ENCODE data around the gene MYBPH.
A peak's percentile ranks its signal among the peaks of the same experiment; 100 is the strongest.

The MYBPH gene

GRCh38 chr1:203180611-203181330 lies 5.1 kb upstream of the MYBPH start:
- FAIRE-seq: no peak

GRCh38 chr1:203179667-203180005 lies 4.0 kb upstream of the MYBPH start:
- FAIRE-seq: no peak

More at GRCh38 chr1:203180611-203181330, 5.1 kb upstream of the MYBPH start:
- DNase-seq (ENCODE audit: insufficient read length, low spot score): no peak

GRCh38 chr1:203178821-203179666 lies 3.4 kb upstream of the MYBPH start:
- FAIRE-seq (no peak), DNase-seq (ENCODE audit: insufficient read length, low spot score) (no peak)

More at GRCh38 chr1:203179667-203180005, 4.0 kb upstream of the MYBPH start:
- no peak for DNase-seq (ENCODE audit: insufficient read length, low spot score)

- DNase-seq (ENCODE audit: insufficient read length, low spot score): no peak
Measured at GRCh38 chr1:203178083-203178482, 2.5 kb upstream of the MYBPH start.

GRCh38 chr1:203177470-203178039 lies 1.9 kb upstream of the MYBPH start:
- FAIRE-seq (no peak), DNase-seq (ENCODE audit: insufficient read length, low spot score) (no peak)

More at GRCh38 chr1:203178083-203178482, 2.5 kb upstream of the MYBPH start:
- FAIRE-seq: no peak

GRCh38 chr1:203177036-203177405 lies 1.4 kb upstream of the MYBPH start:
- FAIRE-seq (no peak), DNase-seq (ENCODE audit: insufficient read length, low spot score) (no peak)

GRCh38 chr1:203176273-203177035 lies 828 bp upstream of the MYBPH start:
- DNase-seq (ENCODE audit: insufficient read length, low spot score) (no peak), FAIRE-seq (no peak)

- FAIRE-seq (no peak), DNase-seq (ENCODE audit: insufficient read length, low spot score) (no peak)
Measured at GRCh38 chr1:203175827-203176241, 208 bp upstream of the MYBPH start.

GRCh38 chr1:203174324-203174985 lies 1.2 kb downstream of the MYBPH start:
- no peak for DNase-seq (ENCODE audit: insufficient read length, low spot score)
- FAIRE-seq: no peak

GRCh38 chr1:203173566-203173965 lies 2.1 kb downstream of the MYBPH start:
- FAIRE-seq (peak; percentile 79), DNase-seq (ENCODE audit: insufficient read length, low spot score) (peak; percentile 83)

GRCh38 chr1:203173011-203173555 lies 2.5 kb downstream of the MYBPH start:
- FAIRE-seq (no peak), DNase-seq (ENCODE audit: insufficient read length, low spot score) (no peak)

GRCh38 chr1:203172184-203173010 lies 3.2 kb downstream of the MYBPH start:
- DNase-seq (ENCODE audit: insufficient read length, low spot score): peak; percentile 79
- no peak for FAIRE-seq

GRCh38 chr1:203171341-203172183 lies 4.1 kb downstream of the MYBPH start:
- FAIRE-seq (no peak), DNase-seq (ENCODE audit: insufficient read length, low spot score) (no peak)

- FAIRE-seq: no peak
- DNase-seq (ENCODE audit: insufficient read length, low spot score): no peak
Measured at GRCh38 chr1:203170625-203171330, 4.8 kb downstream of the MYBPH start.

GRCh38 chr1:203169770-203170520 lies 5.7 kb downstream of the MYBPH start:
- DNase-seq (ENCODE audit: insufficient read length, low spot score) (no peak), FAIRE-seq (no peak)

- DNase-seq (ENCODE audit: insufficient read length, low spot score): no peak
- FAIRE-seq: no peak
Measured at GRCh38 chr1:203168991-203169390, 6.6 kb downstream of the MYBPH start.

GRCh38 chr1:203168256-203168786 lies 7.3 kb downstream of the MYBPH start:
- DNase-seq (ENCODE audit: insufficient read length, low spot score) (no peak), FAIRE-seq (no peak)

Measured in GM19239 (cell line).